Activated CD4-positive, alpha-beta memory T cell treated with anti-CD3 and anti-CD28 coated beads, Interleukin-2, amount 10 ng/mL, durations not matched to agents 7 days and 5 days (primary cell): ENCODE measurements around the gene DAGLA. TPM values are rescaled to one million over a fixed set of nuclear protein-coding genes. Genes with fewer than 3 reads are reported as not detected.

Experiments
- CTCF ChIA-PET: fragments of 350-600 bp; sonication (Branson Sonifier 250); formaldehyde crosslinking; loops from one replicate; lab custom pipeline; 2021; ENCODE audit warnings: antibody characterized with exemption, inconsistent platforms; lab: Charles Lee
- POLR2A ChIA-PET: fragments of 350-600 bp; sonication (Branson Sonifier 250); formaldehyde crosslinking; loops from one replicate; lab custom pipeline; 2021; ENCODE audit warnings: antibody characterized with exemption; lab: Charles Lee
- DNase-seq: peaks from one replicate; pipeline ENCODE4 v3.0.0-alpha.2; 2020
- H3K27ac Mint-ChIP-seq: one replicate; pipeline ENCODE4 v1.8.0; 2021; ENCODE audit warnings: mild to moderate bottlenecking, mixed read lengths
- H3K27me3 Mint-ChIP-seq: one replicate; pipeline ENCODE4 v1.8.0; 2021; ENCODE audit warnings: mixed read lengths
- H3K36me3 Mint-ChIP-seq: one replicate; pipeline ENCODE4 v1.8.0; 2021; ENCODE audit warnings: low read depth, mixed read lengths
- H3K4me1 Mint-ChIP-seq: one replicate; pipeline ENCODE4 v1.8.0; 2021; ENCODE audit warnings: mixed read lengths
- H3K4me3 Mint-ChIP-seq: one replicate; pipeline ENCODE4 v1.8.0; 2021; ENCODE audit warnings: mild to moderate bottlenecking, mixed read lengths
- H3K9me3 Mint-ChIP-seq: one replicate; pipeline ENCODE4 v1.8.0; 2021; ENCODE audit warnings: mixed read lengths
- total RNA-seq, 2 experiments: library from RNA; stranded (reverse); gene quantifications; one replicate each; pipeline ENCODE4 v1.2.3, GENCODE V29; 2021

The DAGLA gene
- total RNA-seq, 2 experiments from 2014 or later = 0.10 to 0.13 TPM

DNA sequence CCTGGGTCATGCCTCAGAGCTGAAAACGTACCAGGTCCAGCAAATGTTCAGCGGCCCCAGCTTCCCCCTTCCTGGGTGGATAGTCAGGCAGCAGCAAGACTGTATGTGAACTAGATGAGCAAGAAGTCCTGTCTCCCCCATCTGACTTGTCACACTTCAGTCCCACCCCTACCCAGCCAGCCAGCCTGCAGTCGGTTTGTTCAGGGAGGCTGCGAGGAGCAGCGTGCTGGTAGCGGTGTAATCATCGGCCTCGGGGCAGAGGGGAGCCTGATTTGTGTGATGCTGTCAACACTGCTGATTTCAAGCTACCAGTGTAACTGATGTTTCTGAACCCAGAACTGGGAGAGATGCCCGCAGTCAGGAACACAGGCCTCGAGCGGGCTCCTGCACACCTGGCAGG, 102.7 kb downstream of the DAGLA start:
- no peak for DNase-seq
- Mint-ChIP-seq H3K9me3 (no peaks in the 10 kb centered on the region), H3K27me3 (peaks cover 4% of the 10 kb centered on the region), H3K4me1 (peaks cover 2% of the 10 kb centered on the region), H3K27ac (no peak overlapping the region), H3K4me3 (no peak overlapping the region), H3K36me3 (peaks cover 15% of the 10 kb centered on the region)
- POLR2A ChIA-PET = interaction anchor here (2.6 to 7.1 kb wide), 2 partner anchors 9 to 32 kb away, joined by 8 to 52 read pairs; partner anchors contain the start of genes FEN1 and TMEM258
- CTCF ChIA-PET = interaction anchor here (0.6 to 1.0 kb wide), 2 partner anchors 9 to 15 kb away, joined by 3 read pairs; no protein-coding TSS in a partner anchor

DNA sequence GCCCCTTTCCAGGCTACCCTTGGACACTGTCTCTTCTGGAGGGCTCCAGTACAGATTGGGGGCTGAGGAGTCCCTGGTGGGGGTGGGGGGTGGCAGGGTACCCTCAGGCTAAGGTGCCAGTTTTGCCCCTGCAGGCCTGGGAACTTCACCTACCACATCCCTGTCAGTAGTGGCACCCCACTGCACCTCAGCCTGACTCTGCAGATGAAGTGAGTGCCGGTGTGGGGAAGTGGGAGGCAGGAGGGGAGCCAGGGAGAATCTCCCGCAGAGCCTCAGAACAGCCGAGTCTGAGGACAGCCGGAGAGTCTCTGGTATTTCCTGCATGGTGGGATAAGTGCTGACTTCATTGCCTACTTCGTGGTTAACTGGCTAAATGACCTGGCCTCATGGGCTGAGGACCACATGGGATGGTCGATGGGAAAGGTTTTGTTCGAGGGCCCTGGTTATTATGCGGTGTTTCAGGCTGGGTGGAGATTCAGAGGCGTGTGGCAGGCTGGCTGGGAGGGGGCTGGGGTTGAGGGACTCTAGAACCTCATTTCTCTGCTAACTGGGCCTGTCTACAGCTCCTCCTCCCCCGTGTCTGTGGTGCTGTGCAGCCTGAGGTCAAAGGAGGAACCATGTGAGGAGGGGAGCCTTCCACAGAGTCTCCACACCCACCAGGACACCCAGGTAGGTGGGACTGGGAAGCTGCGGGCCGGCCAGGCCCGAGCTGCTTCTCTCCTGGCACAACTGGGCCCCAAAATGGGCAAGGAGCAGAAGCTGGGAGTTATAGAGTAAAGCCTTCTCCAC, 103.7 kb downstream of the DAGLA start:
- DNase-seq = no peak
- ChIA-PET CTCF (interaction anchor here (1.0 kb wide), 1 partner anchor 13 kb away, joined by 3 read pairs; no protein-coding TSS in a partner anchor), POLR2A (interaction anchor here (1.5 kb wide), 1 partner anchor 9 kb away, joined by 4 read pairs; the partner anchor contains the start of genes FEN1 and TMEM258)
- Mint-ChIP-seq H3K27me3 (no peaks in the 10 kb centered on the region), H3K9me3 (no peaks in the 10 kb centered on the region), H3K4me3 (no peak overlapping the region), H3K36me3 (peaks cover 25% of the 10 kb centered on the region), H3K27ac (no peak overlapping the region), H3K4me1 (no peaks in the 10 kb centered on the region)

DNA sequence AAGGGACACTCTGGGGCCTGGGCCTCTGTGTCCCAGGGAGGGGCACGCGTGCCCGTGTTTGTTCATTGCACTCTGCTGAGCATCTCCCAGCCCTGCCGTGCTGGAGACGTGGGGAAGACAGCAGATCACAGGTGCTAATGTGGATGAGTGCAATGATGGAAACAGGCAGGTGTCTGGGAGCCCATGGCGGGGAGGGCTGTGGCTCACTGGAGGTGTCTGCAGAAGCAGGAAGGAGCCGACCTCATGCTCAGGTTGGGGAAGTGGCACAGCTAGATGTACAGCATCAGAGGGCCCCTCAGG, 104.3 kb downstream of the DAGLA start:
- Mint-ChIP-seq H3K9me3 (no peaks in the 10 kb centered on the region), H3K4me3 (no peak overlapping the region), H3K27me3 (no peaks in the 10 kb centered on the region), H3K27ac (no peak overlapping the region), H3K36me3 (peaks cover 29% of the 10 kb centered on the region), H3K4me1 (peaks cover 3% of the 10 kb centered on the region)
- no peak for DNase-seq
- CTCF ChIA-PET = interaction anchor here (1.0 kb wide), 1 partner anchor 12 kb away, joined by 3 read pairs; no protein-coding TSS in a partner anchor
- POLR2A ChIA-PET = interaction anchor here (1.5 kb wide), 1 partner anchor 8 kb away, joined by 4 read pairs; the partner anchor contains the start of genes FEN1 and TMEM258

DNA sequence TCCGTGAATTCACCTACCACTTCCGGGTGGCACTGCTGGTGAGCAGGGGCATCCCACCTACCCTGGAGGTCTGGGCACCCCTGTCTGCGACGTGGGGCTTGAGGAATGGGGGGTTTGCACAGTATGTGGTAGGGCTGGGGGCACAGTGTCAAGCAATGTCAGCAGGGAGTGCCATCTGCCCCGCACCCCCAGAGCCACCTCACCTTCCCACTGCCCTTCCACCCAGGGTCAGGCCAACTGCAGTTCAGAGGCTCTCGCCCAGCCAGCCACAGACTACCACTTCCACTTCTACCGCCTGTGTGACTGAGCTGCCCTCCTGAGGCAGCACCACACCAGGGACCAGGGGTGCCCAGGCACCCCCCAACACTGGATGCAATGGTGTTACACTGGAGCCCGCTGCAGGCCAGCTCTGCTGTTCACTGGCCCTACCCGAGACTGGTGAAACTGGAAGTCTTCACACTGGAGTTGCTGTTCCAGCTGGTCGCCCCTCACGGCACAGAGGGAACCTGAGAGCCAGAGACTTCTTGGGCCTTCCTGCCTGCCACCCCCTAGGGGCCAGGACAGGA, 105.7 kb downstream of the DAGLA start:
- POLR2A ChIA-PET = no interaction called here
- H3K4me1 Mint-ChIP-seq = peaks cover 17% of the 10 kb centered on the region
- CTCF ChIA-PET = no interaction called here

DNA sequence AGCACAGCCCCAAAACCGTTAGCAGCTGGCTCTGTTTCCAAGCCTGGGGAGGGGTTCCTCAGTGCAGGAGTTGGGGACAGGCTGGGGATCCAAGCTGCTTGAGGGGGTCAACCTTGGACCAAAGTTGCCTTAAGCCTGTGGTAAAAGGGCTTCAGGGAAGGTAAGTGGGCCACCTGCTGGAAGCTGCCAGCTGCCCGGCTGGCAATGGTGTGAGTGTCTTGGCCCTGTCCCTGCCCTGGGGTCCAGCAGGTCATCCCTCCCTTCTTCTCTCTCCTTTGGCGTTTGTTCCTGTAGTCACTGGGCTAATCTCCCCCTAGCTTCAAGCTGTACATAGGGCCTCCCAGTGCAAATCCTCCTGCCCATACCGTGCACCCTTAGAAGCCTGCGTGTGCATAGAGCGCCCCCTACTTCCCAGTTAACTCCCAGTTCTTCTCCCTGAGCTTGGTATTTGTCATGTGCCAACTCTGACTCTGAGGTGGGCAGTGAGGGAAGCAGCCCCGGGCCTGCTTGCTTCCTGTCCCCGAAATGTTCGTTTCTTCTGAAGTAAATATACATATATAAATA, 107.8 kb downstream of the DAGLA start:
- H3K27ac Mint-ChIP-seq = no peak overlapping the region
- CTCF ChIA-PET = interaction anchor here (0.6 to 2.6 kb wide), 7 partner anchors 9 to 150 kb away, joined by 3 to 14 read pairs (median 5); no protein-coding TSS in a partner anchor

More for the DNA sequence above, 105.7 kb downstream of the DAGLA start:
- Mint-ChIP-seq H3K36me3 (peaks cover 43% of the 10 kb centered on the region), H3K27ac (no peak overlapping the region), H3K4me3 (no peak overlapping the region), H3K27me3 (no peaks in the 10 kb centered on the region), H3K9me3 (no peaks in the 10 kb centered on the region)
- no peak for DNase-seq

DNA sequence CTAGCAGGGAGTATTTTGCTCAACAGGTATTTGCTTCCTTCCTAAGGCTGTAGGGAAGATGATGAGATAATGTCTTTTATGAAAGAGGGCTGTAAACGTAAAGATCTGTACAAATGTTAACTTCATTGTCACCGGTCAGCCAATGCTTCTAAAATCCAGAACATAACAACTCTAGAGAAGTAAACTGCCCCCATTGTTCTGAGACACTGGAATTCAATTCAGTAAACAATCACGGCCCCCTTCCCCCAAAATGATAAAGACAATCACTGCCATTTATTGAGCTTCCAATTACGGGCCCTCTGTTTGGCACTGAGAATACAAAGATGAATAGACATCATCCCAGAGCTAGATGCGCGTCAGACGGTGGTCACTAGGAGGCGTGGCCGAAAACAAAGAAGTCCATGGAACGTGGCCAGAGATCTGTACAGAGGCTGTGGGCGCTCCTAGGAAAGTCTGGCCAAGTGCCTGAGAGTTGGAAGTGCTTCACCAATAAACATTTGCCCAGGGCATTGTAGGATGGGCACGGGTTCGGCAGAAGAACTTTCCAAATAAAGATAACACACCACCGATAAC, 111.6 kb downstream of the DAGLA start:
- H3K9me3 Mint-ChIP-seq = no peaks in the 10 kb centered on the region
- peak overlapping the region; percentile 94 for H3K4me3 Mint-ChIP-seq
- ChIA-PET CTCF (interaction anchor here (0.8 to 2.3 kb wide), 9 partner anchors 9 to 320 kb away, joined by 3 to 12 read pairs (median 3); no protein-coding TSS in a partner anchor), POLR2A (interaction anchor here (0.6 to 5.5 kb wide), 14 partner anchors 11 to 430 kb away, joined by 3 to 81 read pairs (median 9); partner anchors contain the start of genes CYB561A3, FADS1, FADS2 and FADS3)
- H3K36me3 Mint-ChIP-seq = peaks cover 72% of the 10 kb centered on the region
- H3K4me1 Mint-ChIP-seq = peaks cover 53% of the 10 kb centered on the region
- peak overlapping the region; percentile 96 for H3K27ac Mint-ChIP-seq
- no peaks in the 10 kb centered on the region for H3K27me3 Mint-ChIP-seq
- DNase-seq = peak; percentile 54

More for the DNA sequence above, 107.8 kb downstream of the DAGLA start:
- peak; percentile 33 for DNase-seq
- no peaks in the 10 kb centered on the region for H3K27me3 Mint-ChIP-seq
- H3K9me3 Mint-ChIP-seq = no peaks in the 10 kb centered on the region
- H3K36me3 Mint-ChIP-seq = peaks cover 56% of the 10 kb centered on the region
- H3K4me3 Mint-ChIP-seq = no peak overlapping the region
- POLR2A ChIA-PET = interaction anchor here (1.1 to 1.4 kb wide), 2 partner anchors 10 to 13 kb away, joined by 3 to 4 read pairs; no protein-coding TSS in a partner anchor
- peaks cover 23% of the 10 kb centered on the region for H3K4me1 Mint-ChIP-seq

DNA sequence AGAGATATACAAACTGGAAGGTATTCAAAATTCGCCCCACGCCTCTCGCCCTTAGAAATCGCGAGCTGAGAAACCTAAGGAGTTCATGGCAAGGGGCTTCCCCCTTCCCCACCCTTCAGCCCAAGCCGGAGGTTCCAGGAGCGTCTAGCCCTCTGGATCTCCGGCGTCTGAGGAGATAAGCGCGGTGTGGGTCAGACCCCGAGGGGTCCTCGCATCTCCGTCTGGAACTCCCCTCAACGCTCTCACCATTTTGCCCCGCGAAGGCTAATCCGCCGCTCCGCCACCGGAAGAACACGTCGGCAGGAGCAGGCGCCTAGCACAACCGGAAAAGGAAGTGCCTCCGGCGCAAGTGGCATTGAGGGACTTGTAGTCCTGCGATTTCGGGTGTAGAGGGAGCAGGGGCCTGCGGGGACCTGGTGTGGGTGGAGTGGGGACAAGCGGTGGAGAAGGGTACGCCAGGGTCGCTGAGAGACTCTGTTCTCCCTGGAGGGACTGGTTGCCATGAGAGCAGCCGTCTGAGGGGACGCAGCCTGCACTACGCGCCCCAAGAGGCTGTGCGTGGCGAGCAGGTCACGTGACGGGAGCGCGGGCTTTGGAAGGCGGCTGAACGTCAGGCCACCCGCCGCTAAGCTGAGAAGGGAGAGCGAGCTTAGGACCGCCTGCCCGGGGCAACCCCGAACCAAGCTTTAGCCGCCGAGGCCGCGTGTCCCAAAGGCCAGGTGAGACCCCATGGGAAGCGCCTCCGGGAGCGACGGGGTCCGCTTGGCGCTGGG, 112.3 kb downstream of the DAGLA start, which contains the start of the genes FEN1 and TMEM258:
FEN1 (plus strand) TSS at position 602 of the 773 bp plus-strand sequence. CDS start 2,451 bp downstream, outside the sequence.
TMEM258 (minus strand) TSS at position 290 of the 773 bp plus-strand sequence; CDS start at position 249, 41 bp downstream.
- H3K4me3 Mint-ChIP-seq = peak within 1 kb of the TSS; percentile 94
- H3K36me3 Mint-ChIP-seq = peaks cover 77% of the 10 kb centered on the region
- POLR2A ChIA-PET = interaction anchor here (0.6 to 5.5 kb wide), 26 partner anchors 8 to 1089 kb away, joined by 3 to 81 read pairs (median 4); partner anchors contain the start of genes CYB561A3, FADS1, FADS2 and FADS3
- peak within 1 kb of the TSS; percentile 96 for H3K27ac Mint-ChIP-seq
- H3K4me1 Mint-ChIP-seq = peaks cover 60% of the 10 kb centered on the region
- CTCF ChIA-PET = interaction anchor here (0.8 to 2.5 kb wide), 12 partner anchors 9 to 545 kb away, joined by 3 to 12 read pairs (median 4); partner anchors contain the start of genes FADS2 and INCENP
- H3K27me3 Mint-ChIP-seq = no peaks in the 10 kb centered on the region
- peak; percentile 90 for DNase-seq
- H3K9me3 Mint-ChIP-seq = no peaks in the 10 kb centered on the region

DNA sequence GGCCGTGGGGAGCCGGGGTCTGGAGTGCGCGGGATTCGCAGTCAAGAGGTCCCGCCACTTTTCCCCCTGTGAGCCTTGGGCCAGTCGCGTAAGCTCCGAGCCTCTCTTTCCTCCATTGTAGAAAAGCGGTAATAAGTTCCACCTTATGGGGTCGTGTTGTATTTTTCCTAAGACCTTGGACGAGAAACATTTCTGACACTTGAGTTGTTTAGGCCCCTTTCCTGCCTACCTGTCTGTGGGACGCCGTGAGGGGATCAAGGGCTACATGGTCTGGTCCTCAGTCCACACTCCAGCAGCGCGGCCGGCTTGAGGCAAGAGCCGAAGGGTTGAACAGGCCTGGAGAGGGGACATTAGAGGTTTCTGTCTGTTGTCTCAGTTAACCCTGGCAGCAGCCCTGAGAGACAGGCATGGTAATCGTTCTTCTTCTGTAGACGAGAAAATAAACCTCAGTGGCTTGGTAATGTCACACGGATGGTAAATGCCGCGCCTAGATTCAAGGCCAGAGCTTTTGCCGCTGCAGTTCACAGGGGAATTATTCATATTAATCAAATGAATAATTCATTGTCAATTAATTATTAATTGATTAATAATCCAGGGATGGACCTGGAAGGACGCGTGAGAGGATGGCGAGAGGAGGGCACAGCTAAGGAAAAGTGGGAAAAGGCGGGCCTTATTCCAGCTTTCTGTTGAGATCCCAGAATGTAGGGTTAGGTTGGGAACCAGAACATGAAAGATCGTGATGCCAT, 113.1 kb downstream of the DAGLA start:
- peak overlapping the region; percentile 94 for H3K4me3 Mint-ChIP-seq
- CTCF ChIA-PET = interaction anchor here (0.8 to 2.5 kb wide), 8 partner anchors 15 to 545 kb away, joined by 3 to 12 read pairs (median 4); partner anchors contain the start of genes FADS2 and INCENP
- no peaks in the 10 kb centered on the region for H3K27me3 Mint-ChIP-seq
- no peak for DNase-seq
- H3K9me3 Mint-ChIP-seq = no peaks in the 10 kb centered on the region
- peaks cover 78% of the 10 kb centered on the region for H3K36me3 Mint-ChIP-seq
- H3K4me1 Mint-ChIP-seq = peaks cover 63% of the 10 kb centered on the region
- H3K27ac Mint-ChIP-seq = peak overlapping the region; percentile 96
- POLR2A ChIA-PET = interaction anchor here (0.6 to 5.5 kb wide), 24 partner anchors 9 to 1088 kb away, joined by 3 to 81 read pairs (median 4); partner anchors contain the start of genes FADS1, FADS2, FADS3 and FTH1

DNA sequence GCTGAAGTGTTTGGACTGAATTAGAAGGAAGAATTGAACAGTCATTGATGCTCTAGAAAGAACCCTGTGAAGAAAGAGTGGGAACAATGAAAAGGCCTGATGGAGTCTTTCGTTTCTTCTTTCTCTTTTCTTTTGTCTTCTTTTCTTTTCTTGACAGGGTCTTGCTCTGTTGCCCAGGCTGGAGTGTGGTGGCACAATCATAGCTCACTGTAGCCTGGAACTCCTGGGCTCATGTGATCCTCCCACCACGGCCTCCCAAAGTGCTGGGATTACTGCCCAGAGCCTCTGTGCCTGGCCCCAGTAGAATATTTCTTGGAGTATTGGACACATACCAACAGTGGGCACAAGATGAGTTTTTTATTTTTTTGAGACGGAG, 113.6 kb downstream of the DAGLA start:
- H3K4me1 Mint-ChIP-seq = peaks cover 66% of the 10 kb centered on the region

DNA sequence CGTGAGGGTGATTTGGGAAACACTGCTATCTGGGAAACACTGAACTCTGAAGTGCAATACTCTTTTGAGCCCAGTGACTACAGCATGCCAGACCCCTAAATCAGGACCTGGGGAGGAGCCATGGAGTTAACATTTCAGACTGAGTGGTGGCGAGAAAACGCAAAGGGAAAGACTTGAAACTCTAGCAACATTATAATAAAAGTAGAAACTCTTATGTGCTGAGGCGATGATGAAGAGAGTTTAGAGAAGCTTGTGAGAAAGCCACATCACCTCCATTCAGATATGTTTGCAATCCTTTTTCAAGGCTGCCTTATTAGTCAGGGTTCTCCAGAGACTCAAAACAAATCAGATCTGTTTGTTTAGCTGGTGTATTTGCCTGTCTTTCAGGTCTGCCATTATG, 114.4 kb downstream of the DAGLA start:
- ChIA-PET POLR2A (interaction anchor here (0.9 to 5.5 kb wide), 3 partner anchors 9 to 34 kb away, joined by 3 to 81 read pairs (median 44); partner anchors contain the start of genes FADS1 and FADS2), CTCF (interaction anchor here (1.4 to 5.2 kb wide), 3 partner anchors 17 to 314 kb away, joined by 4 to 81 read pairs (median 5); partner anchors contain the start of gene FADS1)
- no peaks in the 10 kb centered on the region for H3K9me3 Mint-ChIP-seq
- no peaks in the 10 kb centered on the region for H3K27me3 Mint-ChIP-seq
- peak overlapping the region; percentile 19 for H3K4me3 Mint-ChIP-seq
- H3K36me3 Mint-ChIP-seq = peaks cover 78% of the 10 kb centered on the region
- no peak for DNase-seq
- H3K4me1 Mint-ChIP-seq = peaks cover 68% of the 10 kb centered on the region
- no peak overlapping the region for H3K27ac Mint-ChIP-seq

More for the DNA sequence above, 113.6 kb downstream of the DAGLA start:
- H3K27me3 Mint-ChIP-seq = no peaks in the 10 kb centered on the region
- H3K4me3 Mint-ChIP-seq = peak overlapping the region; percentile 94
- ChIA-PET CTCF (interaction anchor here (1.4 to 2.5 kb wide), 2 partner anchors 16 to 314 kb away, joined by 4 to 5 read pairs; no protein-coding TSS in a partner anchor), POLR2A (interaction anchor here (1.2 to 5.5 kb wide), 10 partner anchors 9 to 288 kb away, joined by 3 to 81 read pairs (median 22); partner anchors contain the start of genes FADS1, FADS2 and FTH1)
- H3K9me3 Mint-ChIP-seq = no peaks in the 10 kb centered on the region
- H3K27ac Mint-ChIP-seq = peak overlapping the region; percentile 96
- H3K36me3 Mint-ChIP-seq = peaks cover 78% of the 10 kb centered on the region
- DNase-seq = no peak
